GM19372 (cell line): ENCODE measurements around the gene RPLP2.
A peak's percentile ranks its signal among the peaks of the same experiment; 100 is the strongest.

Experiments used
- ATAC-seq: cut with Tn5 transposase; IDR thresholded peaks from one replicate; pipeline ENCODE4 v1.9.1; 2021; ENCODE audit warnings: mild to moderate bottlenecking, low read depth, moderate library complexity; ENCODE audit not compliant: unreplicated experiment

The RPLP2 gene

DNA sequence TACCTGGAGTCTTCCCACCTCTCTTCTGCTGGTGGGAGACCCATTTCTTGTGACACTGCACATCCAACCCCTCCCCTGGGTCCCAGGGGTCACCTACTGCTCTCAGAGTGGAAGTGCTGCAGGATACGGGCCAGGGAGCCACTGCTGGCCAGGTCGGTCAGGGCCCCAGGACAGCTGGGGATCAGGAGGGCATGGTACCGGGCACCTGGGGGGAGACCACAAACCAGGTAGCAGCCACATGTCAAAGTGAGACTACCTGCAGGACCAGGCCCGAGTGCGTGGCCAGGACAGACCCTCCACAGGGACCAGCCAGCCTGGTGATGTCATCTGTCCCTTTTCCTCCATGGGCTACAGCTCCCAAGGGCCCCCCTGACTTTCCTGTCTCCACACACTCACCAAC, 36.3 kb upstream of the RPLP2 start:
- ATAC-seq = no peak

DNA sequence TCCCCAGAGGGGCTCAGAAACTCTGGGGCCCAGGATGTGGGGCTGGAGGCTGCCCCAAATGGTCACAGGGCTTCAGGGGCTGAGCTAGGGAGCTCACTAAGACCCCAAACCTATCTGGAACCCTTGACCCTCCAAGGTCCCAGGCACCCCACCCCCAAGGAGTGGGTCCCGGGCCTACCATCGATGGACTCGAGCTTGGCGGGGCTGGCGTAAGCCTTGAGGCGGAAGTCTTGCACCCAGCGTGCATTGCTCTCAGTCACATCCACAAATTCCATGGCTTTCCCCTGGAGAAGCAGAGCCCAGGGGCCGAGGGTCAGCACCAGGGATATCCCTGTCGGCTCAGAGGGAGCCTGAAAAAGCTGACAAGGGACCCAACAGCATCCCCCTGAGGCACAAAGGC, 35.9 kb upstream of the RPLP2 start:
- no peak for ATAC-seq

DNA sequence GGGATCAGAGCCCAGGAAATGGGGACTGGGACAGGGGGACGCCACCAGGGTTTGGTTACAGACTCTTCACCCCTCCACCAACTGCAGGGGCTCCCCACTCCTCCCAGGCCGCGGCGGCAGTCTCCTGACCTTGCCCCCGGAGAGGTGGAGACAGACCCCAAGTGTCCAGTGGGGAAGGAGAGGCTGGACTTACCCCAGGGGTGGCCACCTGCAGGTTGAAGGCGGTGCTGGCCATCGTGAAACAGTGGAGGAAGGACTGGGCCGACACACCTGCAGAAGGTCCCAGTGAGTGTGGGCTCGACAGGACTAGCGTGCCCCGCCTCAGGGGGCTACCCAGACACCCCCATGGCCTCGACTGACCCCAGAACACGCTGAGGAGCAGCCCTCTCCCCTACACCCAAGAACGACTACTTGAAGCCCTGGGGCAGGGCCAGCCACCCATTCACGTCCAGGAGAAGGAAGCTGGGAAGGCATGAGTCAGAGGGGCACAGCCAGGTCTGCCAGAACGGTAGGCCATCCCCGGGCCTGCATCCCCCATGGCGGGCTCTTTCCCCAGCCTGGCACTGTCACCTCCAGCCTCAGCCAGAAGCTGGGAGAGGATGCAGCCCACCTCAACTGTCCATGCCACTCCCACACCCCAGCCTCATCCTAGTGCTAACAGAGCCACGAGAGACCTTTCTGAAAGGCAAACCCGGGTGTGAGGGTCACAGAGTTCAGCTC, 34.7 kb upstream of the RPLP2 start:
- no peak for ATAC-seq

DNA sequence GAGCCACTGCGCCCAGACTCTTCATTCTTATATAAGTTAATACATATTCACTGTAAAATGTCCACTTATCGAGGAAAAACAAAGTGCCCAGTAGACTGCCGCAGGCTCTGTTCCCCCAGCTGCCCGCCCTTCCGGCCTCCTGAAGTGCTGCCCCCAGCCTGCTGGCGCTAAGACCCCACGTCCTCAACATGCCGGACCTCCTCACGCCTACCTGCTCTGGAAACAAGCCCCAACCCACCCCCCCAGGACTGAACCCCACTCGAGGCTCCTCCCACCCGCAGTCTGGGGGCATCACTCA, 33.6 kb upstream of the RPLP2 start:
- ATAC-seq = no peak

DNA sequence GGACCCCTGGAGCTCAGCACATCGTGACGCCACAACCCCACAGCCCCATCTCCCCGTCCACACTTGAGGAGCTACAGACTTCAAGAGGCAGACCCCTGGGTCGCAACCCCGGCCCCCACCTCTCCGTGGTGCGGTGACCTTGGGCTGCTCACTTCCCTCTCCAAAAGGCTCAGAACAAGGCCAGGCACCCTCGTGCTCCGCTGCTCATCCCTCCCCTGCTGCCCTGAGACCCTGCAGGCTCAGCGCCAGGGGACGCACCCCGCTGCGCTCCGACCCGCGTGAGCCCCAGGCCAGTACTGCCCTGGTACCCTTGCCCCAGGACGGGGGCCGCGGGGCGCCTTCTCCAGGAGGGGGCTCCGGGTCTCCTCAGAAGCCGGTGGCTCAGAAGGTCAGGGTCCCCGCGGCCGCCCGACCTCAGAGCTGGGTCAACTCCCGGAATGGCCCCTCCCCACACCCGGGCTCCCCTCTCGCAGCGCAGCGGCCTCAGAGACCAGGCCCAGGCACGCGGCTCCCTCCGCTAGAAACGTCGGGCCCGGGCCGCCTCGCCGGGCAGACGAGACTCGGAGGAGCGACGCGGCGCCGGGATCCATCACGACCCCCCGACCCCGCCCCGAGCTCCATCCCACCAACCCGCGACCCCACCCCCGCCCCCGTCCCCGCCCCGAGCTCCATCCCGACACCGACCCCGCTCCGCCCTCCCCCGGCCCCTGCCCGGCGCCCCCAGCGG, 33.0 kb upstream of the RPLP2 start:
- peak; percentile 11 for ATAC-seq

DNA sequence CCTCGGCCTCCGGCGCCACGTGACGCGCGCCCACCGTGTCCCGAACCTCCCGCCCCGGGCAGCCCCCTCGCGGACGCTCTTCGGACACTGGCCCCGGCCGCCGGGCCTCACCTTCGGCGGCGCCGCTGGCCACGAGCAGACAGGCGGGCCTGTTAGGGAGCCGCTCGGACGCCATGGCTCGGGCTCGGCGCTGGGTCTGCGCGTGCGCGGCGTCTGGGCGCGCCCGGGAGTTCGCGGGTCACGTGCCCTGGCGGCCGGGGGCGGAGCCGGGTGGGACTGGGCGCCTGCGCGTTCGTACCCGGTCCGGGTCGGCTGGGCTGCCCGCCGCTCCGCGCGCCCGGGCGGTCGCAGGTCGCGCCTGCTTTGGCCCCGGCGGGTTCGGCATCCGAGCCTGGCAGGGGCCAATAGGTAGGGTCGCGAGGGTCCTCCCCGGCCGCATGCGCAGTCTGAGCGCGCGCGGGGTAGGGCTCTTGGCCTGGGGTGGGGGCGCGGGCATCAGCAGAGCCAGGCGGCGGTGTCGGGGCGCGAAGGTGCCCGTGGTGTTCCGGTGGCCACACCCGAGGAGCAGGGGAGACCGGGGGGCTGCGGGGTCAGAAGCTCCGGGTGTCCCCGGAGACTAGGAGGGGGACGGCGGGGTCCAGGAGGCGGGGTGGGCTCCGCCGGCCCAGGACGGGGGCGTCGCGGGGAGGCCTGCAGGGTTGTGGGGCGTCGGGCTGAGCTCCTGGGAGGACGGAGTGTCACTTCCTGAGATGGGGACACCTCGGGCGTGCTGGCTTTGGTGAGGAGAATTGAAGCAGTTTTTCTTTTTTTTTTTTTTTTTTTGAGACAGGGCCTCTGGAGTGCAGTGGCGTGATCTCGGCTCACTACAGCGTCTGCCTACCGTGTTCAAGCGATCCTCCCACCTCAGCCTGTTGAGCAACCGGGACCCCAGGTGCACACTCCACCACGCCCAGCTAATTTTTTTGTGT, 32.2 kb upstream of the RPLP2 start, which contains the start of gene GATD1:
TSS of gene GATD1 (minus strand) at position 200 of the 968 bp plus-strand sequence. CDS start at position 175, 25 bp downstream.
- peak; percentile 89 for ATAC-seq

DNA sequence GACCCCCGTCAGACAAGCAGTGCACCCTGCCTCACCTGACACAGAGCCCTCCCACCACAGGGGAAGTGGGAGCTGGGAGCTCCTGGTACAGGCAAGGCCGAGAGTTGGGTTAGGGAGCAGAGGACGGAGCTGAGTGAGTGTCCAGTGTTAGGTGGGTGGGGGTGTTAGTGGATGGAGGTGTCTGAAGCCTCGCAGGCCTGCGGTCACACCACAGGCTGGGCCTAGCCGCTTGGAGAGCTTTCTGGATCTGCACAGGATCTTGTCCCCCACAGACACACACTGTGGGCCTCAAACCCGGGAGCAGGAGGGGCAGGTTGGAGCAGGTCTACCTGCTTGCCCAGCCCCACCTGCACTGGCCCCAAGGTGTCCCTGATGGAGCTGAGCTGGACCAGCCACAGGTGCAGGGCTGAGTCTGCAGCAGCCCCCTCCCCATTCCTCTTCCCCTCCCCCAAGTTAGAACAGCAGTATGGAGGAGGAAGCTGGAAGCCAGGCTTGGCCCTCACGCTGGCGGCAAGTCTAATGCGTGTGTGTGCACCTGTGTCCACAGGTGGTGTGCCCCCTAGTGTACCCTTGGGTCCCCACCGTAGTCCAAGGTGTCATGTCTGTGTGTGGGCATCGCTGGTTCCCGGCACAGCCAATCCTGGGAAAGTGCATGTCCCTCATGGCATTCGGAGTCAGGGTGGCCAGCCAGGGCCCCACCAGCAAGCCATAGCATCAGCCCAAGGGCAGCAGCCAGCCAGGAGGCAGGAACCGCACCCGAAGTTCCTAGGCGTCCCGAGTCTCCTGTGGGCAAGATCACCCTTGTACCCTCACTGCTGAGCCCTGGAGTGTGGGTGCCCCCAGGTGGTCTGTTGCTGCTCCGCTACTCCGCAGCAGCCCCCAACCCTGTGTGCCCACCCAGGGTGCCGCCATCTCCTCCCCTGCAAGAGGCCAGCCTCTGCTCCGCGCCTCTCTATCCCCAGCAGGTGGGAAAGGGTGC, 30.5 kb upstream of the RPLP2 start:
- no peak for ATAC-seq

DNA sequence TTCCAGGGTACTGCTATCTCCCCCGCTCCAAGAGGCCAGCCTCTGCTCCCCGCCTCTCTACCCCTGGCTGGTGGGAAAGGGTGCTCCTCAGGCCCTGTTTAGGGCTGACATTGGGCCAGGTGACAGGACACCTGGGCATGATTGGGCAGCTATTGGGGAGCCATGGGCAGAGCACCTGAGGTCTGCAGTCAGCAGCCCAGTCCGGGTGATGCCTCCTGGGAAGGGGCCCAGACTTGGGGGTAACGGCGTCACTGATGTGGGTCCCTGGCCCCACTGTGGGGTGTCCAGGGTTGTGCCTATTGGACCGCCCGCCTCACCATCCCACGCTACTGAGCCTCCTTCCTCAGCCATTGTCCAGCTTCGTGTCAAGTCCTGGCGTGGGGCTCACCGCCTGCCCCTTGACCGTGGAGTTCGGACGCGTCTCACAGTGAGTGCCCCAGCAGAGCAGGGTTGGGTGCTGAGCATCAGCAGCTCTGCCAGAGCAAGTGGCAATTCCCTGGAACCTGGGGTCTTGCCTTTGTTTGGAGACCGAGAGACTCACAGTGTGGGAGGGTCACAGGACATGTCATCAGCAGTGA, 29.7 kb upstream of the RPLP2 start:
- no peak for ATAC-seq

DNA sequence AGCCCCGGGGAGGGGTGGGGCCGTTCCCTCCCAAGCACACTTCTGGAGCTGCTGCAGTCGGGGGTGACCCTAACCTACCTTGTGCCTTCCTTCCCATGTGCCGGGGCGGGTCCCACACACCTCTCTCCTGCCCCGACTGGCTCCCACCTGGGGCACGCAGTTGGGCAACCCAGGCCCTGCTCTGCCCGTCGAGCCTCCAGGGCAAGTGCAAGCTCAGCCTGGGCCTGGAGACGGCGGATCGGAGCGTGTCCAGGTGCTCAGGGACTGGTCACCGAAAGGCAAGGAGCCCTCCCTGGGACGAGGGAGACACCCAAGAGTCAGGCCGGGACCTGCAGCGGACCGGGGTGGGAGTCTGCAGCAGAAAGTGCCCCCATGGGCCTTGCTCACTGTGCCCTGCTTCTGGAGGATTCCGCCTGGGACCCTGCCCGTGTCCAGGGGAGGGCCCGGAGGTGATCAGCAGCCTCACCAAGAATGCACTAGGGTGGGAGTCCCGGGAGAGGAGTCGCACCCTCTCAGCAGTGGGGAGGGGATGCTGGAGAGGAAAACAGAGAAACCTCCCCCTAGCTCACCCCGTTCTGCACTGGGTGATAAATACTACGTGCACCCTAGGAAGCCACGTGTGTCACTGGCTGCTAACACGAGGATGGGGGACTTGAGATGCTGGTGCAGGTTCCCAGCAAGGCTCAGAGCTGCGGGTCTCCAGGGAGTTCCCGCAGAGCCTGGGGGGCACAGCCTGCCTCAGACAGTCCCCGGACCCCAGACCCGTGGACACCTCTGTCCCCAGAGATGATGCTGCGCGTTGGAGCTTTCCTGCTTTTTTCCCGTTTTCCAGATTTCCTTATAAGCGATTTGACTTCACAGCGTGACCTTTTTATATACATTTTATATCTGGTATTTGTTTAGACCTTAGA, 27.2 kb upstream of the RPLP2 start:
- no peak for ATAC-seq

DNA sequence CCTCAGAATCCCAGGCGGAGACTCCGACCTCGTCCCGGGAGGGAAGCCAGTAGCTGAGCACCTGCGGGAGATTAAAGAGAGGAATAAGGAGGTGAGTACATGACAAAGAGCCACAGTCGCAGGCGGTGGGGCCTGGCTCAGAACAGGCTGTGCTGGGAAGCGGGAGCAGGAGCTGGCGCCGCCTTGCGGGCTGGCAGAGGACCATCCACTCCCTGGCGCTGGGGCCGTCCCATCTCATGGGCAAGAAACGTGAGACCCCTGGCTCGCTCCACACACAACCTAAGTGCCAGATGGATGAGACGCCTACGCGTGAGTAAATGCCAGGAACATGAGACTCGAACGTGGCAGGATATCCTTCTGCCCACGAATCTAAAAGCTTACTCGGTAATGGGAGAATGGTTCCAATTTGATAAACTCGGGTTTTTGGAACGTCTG, 26.2 kb upstream of the RPLP2 start:
- ATAC-seq = no peak

DNA sequence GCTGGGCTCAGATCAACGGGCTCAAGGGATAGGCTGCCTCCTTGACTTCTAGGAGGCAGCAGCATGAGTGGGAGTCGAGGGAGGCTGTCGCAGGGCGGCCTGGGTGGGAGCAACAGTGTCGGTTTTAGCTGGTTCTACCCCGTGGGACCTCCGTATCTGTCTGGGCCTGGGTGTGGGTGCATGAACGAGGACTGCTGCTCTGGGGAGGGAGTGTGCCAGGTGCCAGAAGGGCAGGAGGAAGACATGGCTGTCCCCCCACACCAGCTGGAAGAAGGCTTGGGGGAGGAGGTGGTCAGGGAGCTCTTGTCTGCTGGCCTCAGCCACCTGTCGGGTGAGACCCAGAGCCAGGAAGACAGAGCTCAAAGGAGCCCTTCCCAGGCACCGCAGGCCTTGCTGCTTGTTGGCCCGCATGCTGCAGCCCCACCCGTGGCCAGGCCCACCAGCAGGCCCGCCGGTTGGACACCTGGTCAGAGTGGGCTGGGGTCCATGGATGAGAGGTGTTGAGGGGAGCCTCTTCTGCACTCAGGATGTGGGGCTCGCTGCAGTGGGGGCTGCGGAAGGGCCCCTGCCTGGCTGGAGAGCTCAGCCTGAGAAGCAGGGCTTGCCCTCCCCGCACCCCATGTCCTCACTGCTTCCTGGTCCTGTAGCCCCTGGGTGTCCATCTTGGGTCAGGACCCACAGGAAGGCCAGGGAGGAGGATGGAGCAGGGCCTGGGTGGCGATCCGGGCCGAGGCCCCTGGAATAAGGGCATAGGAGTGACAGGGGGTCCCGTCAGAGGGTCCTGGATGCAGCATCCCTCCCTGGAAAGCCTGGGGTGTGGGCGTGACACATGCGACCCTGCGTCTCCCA, 23.3 kb upstream of the RPLP2 start:
- ATAC-seq = no peak

DNA sequence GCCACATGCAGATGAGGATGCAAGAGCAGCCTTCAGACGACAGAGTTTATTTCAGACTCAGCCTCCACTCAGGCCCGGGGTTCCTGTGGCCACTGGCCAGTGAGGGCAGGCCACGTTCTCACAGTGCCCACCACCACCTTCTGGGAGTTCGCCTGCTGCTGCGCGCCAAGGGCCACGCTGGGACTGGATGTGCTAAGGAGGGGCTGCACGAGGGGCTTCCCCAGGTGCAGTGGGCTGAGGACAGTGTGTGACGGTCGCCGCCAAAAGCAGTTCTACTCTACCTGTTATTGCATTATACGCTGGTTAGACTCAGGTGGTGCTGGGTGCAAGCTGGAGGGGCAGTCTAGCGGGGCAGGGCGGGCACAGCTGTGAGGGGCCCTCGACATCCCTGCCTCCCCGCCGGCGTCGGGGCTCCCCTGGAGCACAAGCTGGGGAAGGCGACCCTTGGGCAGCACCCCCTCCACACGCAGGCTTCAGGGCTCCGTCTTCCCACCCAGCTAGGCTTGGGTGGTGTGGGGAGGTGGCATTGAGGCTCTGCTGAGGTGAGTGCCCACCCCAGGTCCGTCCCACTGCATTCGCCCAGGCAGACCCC, 22.6 kb upstream of the RPLP2 start:
- ATAC-seq = no peak

DNA sequence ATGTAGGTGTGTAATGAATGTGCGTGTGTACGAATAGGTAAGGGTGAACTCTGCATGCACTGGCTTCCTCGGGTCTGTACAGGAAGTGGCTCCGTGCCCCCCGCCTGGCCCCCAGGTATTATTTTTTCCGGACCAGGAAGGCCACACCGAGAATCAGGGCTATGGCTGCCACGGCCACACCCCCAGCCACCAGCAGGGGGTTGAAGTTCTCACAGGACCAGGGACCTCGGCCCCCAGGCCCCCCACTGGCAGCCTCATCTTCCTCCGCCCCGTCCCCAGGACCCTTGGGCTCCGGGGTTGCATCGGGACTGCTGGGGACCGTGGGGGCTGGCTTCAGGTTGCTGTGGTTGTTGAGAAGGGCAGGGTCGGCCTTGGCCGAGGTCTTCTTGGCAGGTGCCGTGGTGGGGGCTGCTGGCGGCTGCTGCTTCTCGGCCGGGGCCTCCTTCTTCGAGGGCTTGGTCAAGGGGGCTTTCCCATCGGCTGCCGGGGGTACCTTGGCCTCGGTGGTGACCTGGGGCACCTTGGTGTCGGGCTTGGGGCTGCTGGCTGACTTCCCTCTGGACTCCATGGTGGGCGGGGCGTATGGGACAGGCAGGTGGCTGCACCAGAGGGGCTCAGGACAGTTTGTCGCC, 21.6 kb upstream of the RPLP2 start:
- ATAC-seq = no peak

DNA sequence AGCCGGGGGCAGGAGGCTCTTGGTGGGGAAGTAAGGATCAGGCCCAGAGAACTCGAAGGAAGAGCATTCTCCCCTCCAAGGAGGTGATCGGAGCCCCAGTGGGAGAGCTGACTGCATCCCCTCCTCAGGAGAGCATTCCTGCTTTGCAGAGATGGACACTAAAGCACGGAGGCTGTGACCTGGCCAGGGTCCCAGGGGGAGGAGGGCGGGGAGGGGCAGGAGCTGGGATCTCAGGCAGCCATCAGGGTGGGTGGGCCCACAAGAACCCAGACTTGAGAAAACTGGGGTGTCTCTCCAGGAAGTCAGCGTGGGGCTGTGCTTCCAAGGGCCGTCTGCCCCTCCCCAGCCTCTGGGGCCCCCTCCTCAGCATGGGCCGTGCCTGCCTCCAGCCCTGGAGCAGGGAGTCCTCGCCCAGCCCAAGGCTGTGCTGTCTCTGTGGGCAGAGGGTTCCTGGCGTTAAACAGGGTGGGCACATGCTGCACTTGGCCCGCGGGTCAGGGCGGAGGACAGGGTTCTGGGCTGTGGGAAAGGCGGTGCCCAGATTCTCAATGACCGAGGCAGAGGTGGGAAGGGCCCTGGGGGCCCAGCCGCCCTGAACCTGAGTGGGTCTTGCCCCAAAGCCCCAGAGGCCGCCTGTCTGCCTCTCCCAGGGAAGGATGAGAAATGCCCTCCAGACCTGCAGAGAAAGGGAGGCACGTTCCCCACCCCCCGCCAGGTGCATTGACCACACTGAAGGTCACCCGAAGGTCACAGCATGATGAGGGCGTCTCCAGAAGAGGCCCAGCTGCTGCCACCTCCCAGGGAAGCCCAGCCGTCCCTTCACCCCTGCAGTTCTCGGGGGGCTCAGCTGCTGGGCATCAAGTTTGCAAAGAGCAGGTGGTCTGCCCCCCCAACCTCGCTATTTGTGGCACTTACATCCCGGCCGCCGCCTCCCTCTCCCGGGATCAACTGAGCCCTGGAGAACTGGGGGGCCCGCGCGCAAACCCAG, 20.5 kb upstream of the RPLP2 start:
- no peak for ATAC-seq

DNA sequence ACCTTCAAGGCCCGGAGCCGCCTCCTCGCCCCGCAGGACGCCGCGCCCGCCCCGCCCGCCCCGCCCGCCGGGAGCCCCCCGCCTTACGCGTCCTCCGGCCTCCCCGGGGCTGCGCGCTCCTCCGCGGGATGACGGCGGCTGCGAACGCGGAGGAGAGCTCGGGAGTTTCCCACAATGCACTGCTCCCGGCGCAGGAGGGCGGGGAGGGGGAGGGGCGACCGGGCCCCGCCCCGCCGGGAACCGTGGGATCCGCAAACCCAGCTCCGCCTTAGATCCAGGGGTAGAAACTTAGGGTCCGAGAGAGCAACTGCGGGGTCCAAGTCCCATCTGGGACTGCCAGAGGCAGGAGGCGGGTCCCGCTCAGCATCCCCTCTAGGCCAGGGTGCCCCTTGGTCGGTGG, 19.8 kb upstream of the RPLP2 start, which contains the start of gene CEND1:
TSS of gene CEND1 (minus strand) at position 148 of the 400 bp plus-strand sequence. CDS start 1,514 bp downstream, outside the sequence.
- ATAC-seq = no peak
